ENCODE data around the gene TOLLIP. TPM values are rescaled to one million over a fixed set of nuclear protein-coding genes. Genes with fewer than 3 reads are reported as not detected.

The TOLLIP gene
- total RNA-seq, 1 experiment from 2014 or later: 78.3 TPM

DNA sequence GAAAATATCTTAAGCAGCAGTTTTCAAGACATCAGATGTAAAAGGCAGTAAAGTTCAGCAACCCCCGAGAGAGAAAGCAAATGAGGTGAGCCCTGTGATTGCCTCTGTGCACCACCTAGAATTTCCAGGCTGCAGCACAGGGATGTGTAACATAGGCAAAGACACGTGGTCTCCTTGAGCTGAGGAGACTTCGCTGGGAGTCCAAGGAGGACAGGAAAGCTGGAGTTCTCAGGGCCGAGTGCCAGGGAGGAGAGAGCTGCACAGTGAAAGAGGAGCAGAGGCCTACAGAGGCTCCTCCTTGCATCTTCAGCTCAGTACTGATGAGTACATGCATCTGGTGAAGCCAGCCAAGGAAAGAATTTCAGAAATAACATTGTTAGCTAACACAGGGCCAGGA is 17.6 kb upstream of the TOLLIP start:
- no TSS peak for BruUV-seq (replicated peaks)
- H3K4me1 Mint-ChIP-seq (ENCODE audit: low read depth, unreplicated experiment): no peaks in the 10 kb centered on the region
- TF ChIP-seq, protein P1, sequence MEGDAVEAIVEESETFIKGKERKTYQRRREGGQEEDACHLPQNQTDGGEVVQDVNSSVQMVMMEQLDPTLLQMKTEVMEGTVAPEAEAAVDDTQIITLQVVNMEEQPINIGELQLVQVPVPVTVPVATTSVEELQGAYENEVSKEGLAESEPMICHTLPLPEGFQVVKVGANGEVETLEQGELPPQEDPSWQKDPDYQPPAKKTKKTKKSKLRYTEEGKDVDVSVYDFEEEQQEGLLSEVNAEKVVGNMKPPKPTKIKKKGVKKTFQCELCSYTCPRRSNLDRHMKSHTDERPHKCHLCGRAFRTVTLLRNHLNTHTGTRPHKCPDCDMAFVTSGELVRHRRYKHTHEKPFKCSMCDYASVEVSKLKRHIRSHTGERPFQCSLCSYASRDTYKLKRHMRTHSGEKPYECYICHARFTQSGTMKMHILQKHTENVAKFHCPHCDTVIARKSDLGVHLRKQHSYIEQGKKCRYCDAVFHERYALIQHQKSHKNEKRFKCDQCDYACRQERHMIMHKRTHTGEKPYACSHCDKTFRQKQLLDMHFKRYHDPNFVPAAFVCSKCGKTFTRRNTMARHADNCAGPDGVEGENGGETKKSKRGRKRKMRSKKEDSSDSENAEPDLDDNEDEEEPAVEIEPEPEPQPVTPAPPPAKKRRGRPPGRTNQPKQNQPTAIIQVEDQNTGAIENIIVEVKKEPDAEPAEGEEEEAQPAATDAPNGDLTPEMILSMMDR (IDR thresholded peaks at IDR 0.05; ENCODE audit: insufficient read depth in 1 of 2, low read depth in 1 of 2, low read length in 1 of 2, severe bottlenecking in 1 of 2, unreplicated experiment in 1 of 2): no peak
- intact Hi-C loops (cut with micrococcal nuclease; ENCODE audit: unreplicated experiment): no loop called here
- Histone ChIP-seq H3K4me1 (no peaks in the 10 kb centered on the region), H3K27me3 (replicated peaks; ENCODE audit: control insufficient read depth, insufficient read depth, low read length) (no peaks in the 10 kb centered on the region), H3K4me3 (ENCODE audit: low read depth, low read length) (no peak overlapping the region), H3K9me3 (peaks cover 6% of the 10 kb centered on the region), H3K36me3 (ENCODE audit: control insufficient read depth, insufficient read depth, low read length) (no peaks in the 10 kb centered on the region)
- H3K4me3 Mint-ChIP-seq (ENCODE audit: unreplicated experiment): no peak overlapping the region
- H3K36me3 Mint-ChIP-seq (ENCODE audit: insufficient read depth, unreplicated experiment): no peaks in the 10 kb centered on the region
- ChIA-PET CTCF (no interaction called here), POLR2A (interaction anchor here (0.6 kb wide), 1 partner anchor 55 kb away, joined by 3 read pairs; no protein-coding TSS in a partner anchor)
- peaks cover 9% of the 10 kb centered on the region for H3K27me3 Mint-ChIP-seq (ENCODE audit: insufficient read depth, unreplicated experiment)
- H3K9me3 Mint-ChIP-seq (ENCODE audit: unreplicated experiment): no peaks in the 10 kb centered on the region
- no peak for DNase-seq
- H3K27ac Mint-ChIP-seq (ENCODE audit: unreplicated experiment): no peak overlapping the region

DNA sequence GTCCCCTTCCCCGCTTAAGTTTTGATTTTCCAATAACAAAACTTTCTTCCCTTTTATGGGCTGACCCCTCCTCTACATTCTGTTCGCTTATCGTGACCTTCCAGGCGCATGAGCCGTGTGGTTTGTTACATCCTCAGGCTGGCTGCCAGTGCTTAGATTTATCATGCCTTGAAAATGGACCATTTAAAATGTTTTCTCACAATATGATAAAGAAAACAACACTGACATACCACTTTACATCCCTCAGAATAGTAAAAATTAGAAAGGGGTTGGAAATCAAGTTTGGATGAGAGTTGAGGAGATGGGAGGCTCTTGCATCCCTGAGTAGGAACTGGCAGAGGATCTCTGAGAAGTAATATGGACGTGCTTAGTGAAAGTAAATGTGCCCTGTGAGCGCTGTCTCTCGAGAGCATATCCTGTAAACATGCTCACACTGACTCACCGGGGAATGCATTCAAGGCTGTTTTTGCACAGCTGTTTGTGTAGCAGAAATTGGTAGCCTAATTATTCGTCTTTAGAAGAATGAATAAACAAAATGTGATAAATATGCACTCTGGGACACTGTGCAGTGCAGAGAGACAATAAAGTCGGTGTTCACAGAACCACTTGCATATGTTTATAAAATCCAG is 17.1 kb upstream of the TOLLIP start:
- TF ChIP-seq, protein P1 (IDR thresholded peaks at IDR 0.05; ENCODE audit: insufficient read depth in 1 of 2, low read depth in 1 of 2, low read length in 1 of 2, severe bottlenecking in 1 of 2, unreplicated experiment in 1 of 2): no peak
- H3K36me3 Mint-ChIP-seq (ENCODE audit: insufficient read depth, unreplicated experiment): no peaks in the 10 kb centered on the region
- no peak overlapping the region for H3K4me3 ChIP-seq (ENCODE audit: low read depth, low read length)
- no peaks in the 10 kb centered on the region for H3K4me1 Mint-ChIP-seq (ENCODE audit: low read depth, unreplicated experiment)
- no peaks in the 10 kb centered on the region for H3K4me1 ChIP-seq
- BruUV-seq (replicated peaks): no TSS peak
- POLR2A ChIA-PET: no interaction called here
- intact Hi-C loops (cut with micrococcal nuclease; ENCODE audit: unreplicated experiment): no loop called here
- CTCF ChIA-PET: no interaction called here
- no peak overlapping the region for H3K27ac Mint-ChIP-seq (ENCODE audit: unreplicated experiment)
- H3K9me3 Mint-ChIP-seq (ENCODE audit: unreplicated experiment): peaks cover 4% of the 10 kb centered on the region
- peaks cover 14% of the 10 kb centered on the region for H3K27me3 Mint-ChIP-seq (ENCODE audit: insufficient read depth, unreplicated experiment)
- no peaks in the 10 kb centered on the region for H3K36me3 ChIP-seq (ENCODE audit: control insufficient read depth, insufficient read depth, low read length)
- H3K4me3 Mint-ChIP-seq (ENCODE audit: unreplicated experiment): no peak overlapping the region
- no peak for DNase-seq
- no peaks in the 10 kb centered on the region for H3K27me3 ChIP-seq (replicated peaks; ENCODE audit: control insufficient read depth, insufficient read depth, low read length)
- H3K9me3 ChIP-seq: peaks cover 6% of the 10 kb centered on the region

DNA sequence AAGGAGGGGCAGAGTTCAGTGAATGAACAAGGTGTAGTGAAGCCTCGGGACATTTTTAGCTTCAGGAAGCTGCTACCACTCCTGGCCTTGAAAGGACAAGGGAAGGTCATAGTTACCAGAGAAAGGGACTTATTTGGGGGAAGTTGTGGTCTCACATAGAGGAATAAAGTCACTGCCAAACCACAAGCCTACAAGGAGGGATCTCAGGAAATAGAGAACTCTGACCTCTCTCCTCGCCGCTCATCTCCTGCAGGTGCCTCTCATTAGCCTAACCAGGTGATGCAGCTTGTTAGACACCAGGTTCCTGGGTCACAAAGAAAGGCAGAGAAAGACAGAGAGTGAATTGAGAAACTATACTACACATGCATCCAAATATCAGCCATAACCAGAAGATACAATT is 14.3 kb upstream of the TOLLIP start:
- Mint-ChIP-seq H3K4me3 (ENCODE audit: unreplicated experiment) (no peak overlapping the region), H3K9me3 (ENCODE audit: unreplicated experiment) (peaks cover 18% of the 10 kb centered on the region), H3K4me1 (ENCODE audit: low read depth, unreplicated experiment) (no peaks in the 10 kb centered on the region), H3K27me3 (ENCODE audit: insufficient read depth, unreplicated experiment) (peaks cover 21% of the 10 kb centered on the region), H3K27ac (ENCODE audit: unreplicated experiment) (no peak overlapping the region), H3K36me3 (ENCODE audit: insufficient read depth, unreplicated experiment) (no peaks in the 10 kb centered on the region)
- Histone ChIP-seq H3K4me3 (ENCODE audit: low read depth, low read length) (no peak overlapping the region), H3K27me3 (replicated peaks; ENCODE audit: control insufficient read depth, insufficient read depth, low read length) (no peaks in the 10 kb centered on the region), H3K9me3 (peaks cover 6% of the 10 kb centered on the region), H3K4me1 (no peaks in the 10 kb centered on the region), H3K36me3 (ENCODE audit: control insufficient read depth, insufficient read depth, low read length) (no peaks in the 10 kb centered on the region)
- ChIA-PET CTCF (no interaction called here), POLR2A (no interaction called here)
- no TSS peak for BruUV-seq (replicated peaks)
- TF ChIP-seq, protein P1 (IDR thresholded peaks at IDR 0.05; ENCODE audit: insufficient read depth in 1 of 2, low read depth in 1 of 2, low read length in 1 of 2, severe bottlenecking in 1 of 2, unreplicated experiment in 1 of 2): no peak
- intact Hi-C loops (cut with micrococcal nuclease; ENCODE audit: unreplicated experiment): no loop called here
- DNase-seq: no peak

All from Caco-2 (cell line).